Fibroblast of mammary gland (primary cell): ENCODE data around the gene CABLES2.
"Not testable (repeated sequence)": the region's sequence is repeated elsewhere in the genome, so short reads cannot be mapped to it uniquely, and the experiment has no call there.

ENCODE experiments used
- DNase-seq: peaks from one replicate; pipeline ENCODE4 v3.0.0-alpha.2; 2010; ENCODE audit warnings: low read depth
- H3K4me3 ChIP-seq: 2 replicates; pipeline ENCODE4 v1.5.1; 2011; ENCODE audit warnings: low read depth, mild to moderate bottlenecking, low read length, moderate library complexity; ENCODE audit not compliant: control insufficient read depth
- TF ChIP-seq, protein P1 (sequence below): conservative IDR thresholded peaks from 2 replicates; pipeline ENCODE4 v1.5.1; 2011; ENCODE audit warnings: low read depth, low read length, inconsistent platforms; ENCODE audit not compliant: control insufficient read depth, insufficient read depth

The CABLES2 gene

DNA sequence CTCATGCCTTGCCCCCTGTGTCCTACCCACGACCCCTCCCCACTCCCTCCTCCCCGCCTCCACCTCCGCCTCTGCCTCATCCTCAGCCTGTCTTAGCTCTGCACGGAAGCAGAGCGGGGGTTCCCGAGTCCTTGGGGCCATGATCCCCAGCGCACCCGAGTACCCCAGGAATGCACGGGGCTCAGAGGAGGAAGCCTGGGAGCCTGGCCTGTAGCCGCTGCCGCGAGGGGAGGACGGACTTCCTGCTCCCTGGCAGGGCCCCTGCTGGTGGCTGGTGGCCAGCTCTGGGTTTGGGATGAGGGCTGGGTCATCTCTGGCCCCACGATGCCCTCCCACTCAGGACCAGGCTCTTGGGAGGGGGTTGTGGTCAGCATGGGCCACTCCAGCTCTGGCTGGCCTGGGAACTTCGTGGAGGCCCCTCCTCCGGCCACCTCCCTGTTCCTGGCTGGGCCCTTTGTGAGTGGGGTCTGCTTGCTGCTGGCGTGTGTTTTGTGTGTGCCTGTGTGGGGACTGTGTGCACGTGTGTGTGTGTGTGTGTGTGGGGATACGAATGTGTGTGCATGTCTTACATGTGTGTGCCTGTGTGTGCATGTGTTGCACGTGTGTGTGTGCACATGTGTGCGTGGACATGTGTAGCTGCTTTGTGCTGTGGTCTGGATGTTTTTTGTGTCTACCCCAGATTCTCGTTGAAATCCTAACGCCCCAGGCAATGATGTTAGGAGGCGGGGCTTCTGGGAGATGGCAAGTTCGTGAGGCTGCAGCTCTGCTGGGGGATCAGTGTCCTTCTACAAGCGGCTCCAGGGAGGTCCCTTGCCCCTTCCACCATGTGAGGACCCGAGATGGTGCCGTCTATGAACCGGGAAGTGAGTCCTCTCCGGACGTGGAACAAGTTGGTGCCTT lies 21.6 kb upstream of the CABLES2 start:
- H3K4me3 ChIP-seq = no peak overlapping the region
- TF ChIP-seq, protein P1, sequence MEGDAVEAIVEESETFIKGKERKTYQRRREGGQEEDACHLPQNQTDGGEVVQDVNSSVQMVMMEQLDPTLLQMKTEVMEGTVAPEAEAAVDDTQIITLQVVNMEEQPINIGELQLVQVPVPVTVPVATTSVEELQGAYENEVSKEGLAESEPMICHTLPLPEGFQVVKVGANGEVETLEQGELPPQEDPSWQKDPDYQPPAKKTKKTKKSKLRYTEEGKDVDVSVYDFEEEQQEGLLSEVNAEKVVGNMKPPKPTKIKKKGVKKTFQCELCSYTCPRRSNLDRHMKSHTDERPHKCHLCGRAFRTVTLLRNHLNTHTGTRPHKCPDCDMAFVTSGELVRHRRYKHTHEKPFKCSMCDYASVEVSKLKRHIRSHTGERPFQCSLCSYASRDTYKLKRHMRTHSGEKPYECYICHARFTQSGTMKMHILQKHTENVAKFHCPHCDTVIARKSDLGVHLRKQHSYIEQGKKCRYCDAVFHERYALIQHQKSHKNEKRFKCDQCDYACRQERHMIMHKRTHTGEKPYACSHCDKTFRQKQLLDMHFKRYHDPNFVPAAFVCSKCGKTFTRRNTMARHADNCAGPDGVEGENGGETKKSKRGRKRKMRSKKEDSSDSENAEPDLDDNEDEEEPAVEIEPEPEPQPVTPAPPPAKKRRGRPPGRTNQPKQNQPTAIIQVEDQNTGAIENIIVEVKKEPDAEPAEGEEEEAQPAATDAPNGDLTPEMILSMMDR = no peak
- no peak for DNase-seq

DNA sequence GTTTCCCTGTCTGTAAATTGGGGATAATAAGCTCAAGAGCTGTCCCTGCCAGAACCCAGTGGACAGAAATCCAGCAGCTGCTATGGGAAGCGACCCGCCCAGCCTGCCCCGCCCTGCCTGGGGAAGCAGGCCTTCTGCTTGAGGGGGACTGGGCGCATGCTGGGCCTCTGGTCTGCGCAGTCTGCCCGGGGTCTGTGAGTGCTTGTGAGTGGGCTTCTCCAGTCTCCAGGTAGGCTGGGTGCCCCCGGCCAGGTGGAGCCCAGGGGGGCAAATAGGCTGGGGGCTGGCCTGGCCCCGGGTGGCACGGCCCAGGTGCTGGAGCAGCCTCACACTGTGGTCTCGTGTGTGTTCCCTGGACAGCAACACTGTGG lies 20.9 kb upstream of the CABLES2 start:
- no peak for DNase-seq
- TF ChIP-seq, protein P1 = no peak
- no peak overlapping the region for H3K4me3 ChIP-seq

DNA sequence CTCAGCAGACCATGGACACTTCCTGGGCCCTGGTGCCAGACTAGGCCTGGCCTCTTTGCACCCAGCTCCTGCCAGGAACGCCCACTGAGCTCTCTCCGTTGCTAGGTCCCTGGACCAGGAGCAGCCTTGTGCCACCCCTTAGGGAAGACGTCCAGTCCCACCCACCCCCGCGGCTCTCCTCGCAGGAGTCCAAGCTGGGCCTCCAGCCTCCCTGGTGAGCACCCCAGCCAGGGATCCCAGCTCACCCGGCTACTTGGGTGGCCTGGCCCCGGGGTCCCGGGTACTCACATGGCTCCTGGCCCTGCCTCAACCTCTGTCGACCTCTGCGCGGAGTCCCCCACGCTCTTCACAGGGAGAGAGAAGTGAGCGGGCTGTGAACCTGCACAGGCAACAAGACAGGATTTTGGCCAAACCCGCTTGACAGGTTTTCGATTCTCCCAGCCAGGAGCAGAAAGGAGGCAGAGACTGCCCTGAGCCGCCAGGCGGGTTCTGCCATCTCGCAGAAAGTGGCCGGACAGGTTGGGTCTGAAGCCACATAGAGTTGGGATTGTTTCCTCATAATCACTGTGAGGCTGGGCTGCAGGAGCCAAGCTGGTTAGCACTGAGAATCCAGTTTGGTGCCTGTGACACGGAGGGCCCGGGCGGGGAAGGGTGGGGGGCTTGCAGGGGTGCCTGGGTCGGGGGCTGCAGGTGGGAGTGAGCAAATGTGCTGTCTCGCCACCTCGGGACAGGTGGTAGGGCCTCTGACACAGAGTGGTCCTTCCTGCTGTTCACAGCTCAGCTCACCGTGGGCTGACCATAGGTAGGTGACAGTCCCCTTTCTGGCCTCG lies 20.3 kb upstream of the CABLES2 start, which contains the start of gene RBBP8NL:
Gene RBBP8NL, minus strand, starts transcription at position 368 of the 830 bp plus-strand sequence. CDS start 7,892 bp downstream, outside the sequence.
- no peak within 1 kb of the TSS for H3K4me3 ChIP-seq
- DNase-seq = no peak
- TF ChIP-seq, protein P1 = no peak

DNA sequence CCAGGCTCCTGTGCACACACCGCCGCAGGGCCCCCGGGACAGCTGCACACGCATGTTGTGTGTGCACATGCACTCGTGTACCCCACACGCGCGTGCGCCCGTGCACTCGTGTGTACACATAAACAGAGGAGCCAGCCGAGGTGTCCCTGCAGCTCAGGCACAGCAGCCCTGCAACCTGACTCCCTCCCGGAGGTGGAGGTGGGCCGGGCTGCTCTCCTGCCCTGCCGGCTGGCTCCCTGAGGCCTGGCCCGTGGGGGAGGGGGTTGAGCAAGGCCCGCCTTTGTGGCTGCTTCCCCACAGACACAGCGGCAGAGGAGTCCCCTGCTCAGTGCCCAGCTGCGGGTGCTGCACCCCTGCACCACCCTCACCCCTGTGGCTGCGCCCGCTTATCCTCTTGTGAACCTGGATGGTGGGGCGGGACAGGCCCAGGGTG lies 19.6 kb upstream of the CABLES2 start:
- TF ChIP-seq, protein P1 = no peak
- H3K4me3 ChIP-seq = no peak overlapping the region
- DNase-seq = no peak

DNA sequence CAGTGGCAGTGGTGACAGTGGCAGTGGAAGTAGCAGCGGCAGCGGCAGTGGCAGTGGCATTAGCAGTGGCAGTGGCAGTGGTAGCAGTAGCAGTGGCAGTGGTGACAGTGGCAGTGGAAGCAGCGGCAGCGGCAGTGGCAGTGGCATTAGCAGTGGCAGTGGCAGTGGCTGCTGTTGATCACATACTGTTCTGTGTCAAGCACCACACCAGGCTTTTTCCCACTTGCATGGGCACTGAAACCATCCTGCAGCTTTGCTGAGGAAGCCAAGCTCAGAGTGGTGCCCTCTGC lies 18.9 kb upstream of the CABLES2 start:
- not testable (repeated sequence) for H3K4me3 ChIP-seq, DNase-seq

DNA sequence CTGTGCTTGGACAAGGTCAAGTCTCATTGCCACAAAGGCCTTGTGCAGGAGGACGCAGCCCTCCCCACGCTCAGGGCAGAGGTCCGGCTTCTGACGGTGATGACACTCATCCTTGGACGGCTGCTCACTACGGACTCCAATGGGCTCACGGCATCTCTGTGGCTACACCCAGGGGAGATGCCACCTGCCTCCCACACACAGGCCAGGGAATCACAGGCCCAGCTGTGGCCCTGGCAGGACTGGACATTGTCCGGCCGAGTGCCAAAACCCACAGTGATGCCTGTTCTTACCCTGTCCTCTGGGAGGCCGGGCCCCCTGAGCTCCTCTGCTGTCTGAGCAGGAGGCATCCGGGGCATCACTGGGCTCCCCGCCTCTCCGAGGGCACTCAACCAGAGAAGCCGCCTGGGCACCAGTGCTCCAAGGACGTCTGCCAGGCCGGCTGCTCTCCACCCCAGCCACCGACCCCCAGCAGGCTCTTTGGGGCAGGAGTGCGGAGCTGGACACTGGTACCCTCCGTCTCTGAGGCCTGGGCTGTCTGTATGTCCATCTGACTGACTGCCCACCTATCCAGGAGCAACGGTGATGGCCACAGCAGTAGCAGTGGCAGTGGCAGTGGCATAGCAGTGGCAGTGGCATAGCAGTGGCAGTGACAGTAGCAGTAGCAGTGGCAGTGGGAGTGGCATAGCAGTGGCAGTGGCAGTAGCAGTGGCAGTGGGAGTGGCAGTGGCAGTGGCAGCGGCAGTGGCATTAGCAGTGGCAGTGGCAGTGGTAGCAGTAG lies 18.4 kb upstream of the CABLES2 start:
- DNase-seq = no peak
- TF ChIP-seq, protein P1 = no peak

More for the DNA sequence above, 18.4 kb upstream of the CABLES2 start:
- H3K4me3 ChIP-seq = no peak overlapping the region
